ENCODE data around the gene SEL1L2.
A peak's percentile ranks its signal among the peaks of the same experiment; 100 is the strongest.
"Not testable (repeated sequence)": the region's sequence is repeated elsewhere in the genome, so short reads cannot be mapped to it uniquely, and the experiment has no call there.

The SEL1L2 gene

GRCh38 chr20:13990465-13990864, at the start of gene SEL1L2:
TSS of gene SEL1L2 (minus strand) at chr20:13990614. CDS start at chr20:13990534, 80 bp downstream.
- no peak for DNase-seq

GRCh38 chr20:14036567-14036966, 46.2 kb upstream of the SEL1L2 start:
- DNase-seq = no peak

- no peak for DNase-seq
These were observed 42.9 kb upstream of the SEL1L2 start for GRCh38 chr20:14033310-14033709.

- no peak for DNase-seq
These were observed 40.6 kb upstream of the SEL1L2 start for GRCh38 chr20:14030991-14031390.

- DNase-seq = no peak
These were observed 22.3 kb upstream of the SEL1L2 start for GRCh38 chr20:14012671-14013070.

GRCh38 chr20:14009208-14009607, 18.8 kb upstream of the SEL1L2 start:
- no peak for DNase-seq

GRCh38 chr20:14005996-14006395, 15.6 kb upstream of the SEL1L2 start:
- DNase-seq = no peak

- DNase-seq = no peak
These were observed 10.5 kb upstream of the SEL1L2 start for GRCh38 chr20:14000917-14001316.

GRCh38 chr20:13996265-13996664, 5.9 kb upstream of the SEL1L2 start:
- peak; percentile 1 for DNase-seq

GRCh38 chr20:13995841-13996240, 5.4 kb upstream of the SEL1L2 start:
- peak; percentile 1 for DNase-seq

GRCh38 chr20:13995086-13995665, 4.8 kb upstream of the SEL1L2 start, which contains the start of gene MACROD2:
TSS of gene MACROD2 (plus strand) at chr20:13995516.
- DNase-seq = peak; percentile 70

GRCh38 chr20:13991955-13992354, 1.5 kb upstream of the SEL1L2 start:
- DNase-seq = not testable (repeated sequence)

GRCh38 chr20:13991311-13991710, 897 bp upstream of the SEL1L2 start:
- no peak for DNase-seq

GRCh38 chr20:13984211-13984610, 6.2 kb downstream of the SEL1L2 start:
- DNase-seq = no peak

- no peak for DNase-seq
These were observed 29.9 kb downstream of the SEL1L2 start for GRCh38 chr20:13960525-13960924.

- DNase-seq = no peak
These were observed 30.3 kb downstream of the SEL1L2 start for GRCh38 chr20:13960119-13960518.

- DNase-seq = no peak
These were observed 37.2 kb downstream of the SEL1L2 start for GRCh38 chr20:13953227-13953626.

GRCh38 chr20:13947719-13948118, 42.7 kb downstream of the SEL1L2 start:
- DNase-seq = no peak

- DNase-seq = no peak
These were observed 49.4 kb downstream of the SEL1L2 start for GRCh38 chr20:13941031-13941430.

GRCh38 chr20:13936781-13937576, 53.4 kb downstream of the SEL1L2 start:
- DNase-seq = no peak

GRCh38 chr20:13934992-13935894, 55.2 kb downstream of the SEL1L2 start:
- no peak for DNase-seq

- DNase-seq = no peak
These were observed 60.1 kb downstream of the SEL1L2 start for GRCh38 chr20:13930281-13930680.

- DNase-seq = no peak
These were observed 60.6 kb downstream of the SEL1L2 start for GRCh38 chr20:13929836-13930235.
